NCI-H2081 treated with DMSO at 0.1 percent for 48 hours (cell line): ENCODE measurements around the gene CDH11.

Experiments used
- DNase-seq: peaks from one replicate; lab custom pipeline; 2025; lab: John Stamatoyannopoulos, UW

The CDH11 gene

GRCh38 chr16:65070831-65071432, 50.9 kb downstream of the CDH11 start:
- no peak for DNase-seq

GRCh38 chr16:65069766-65070165, 52.1 kb downstream of the CDH11 start:
- no peak for DNase-seq

GRCh38 chr16:65069065-65069464, 52.8 kb downstream of the CDH11 start:
- DNase-seq, result no peak

- no peak for DNase-seq
Observed at GRCh38 chr16:65068151-65068740, 53.6 kb downstream of the CDH11 start.

- DNase-seq, result no peak
Observed at GRCh38 chr16:65066651-65067050, 55.2 kb downstream of the CDH11 start.

- DNase-seq, result no peak
Observed at GRCh38 chr16:65065031-65065430, 56.8 kb downstream of the CDH11 start.

- no peak for DNase-seq
Observed at GRCh38 chr16:65064131-65064530, 57.7 kb downstream of the CDH11 start.

- no peak for DNase-seq
Observed at GRCh38 chr16:65062736-65063583, 58.9 kb downstream of the CDH11 start.

- no peak for DNase-seq
Observed at GRCh38 chr16:65061935-65062518, 59.8 kb downstream of the CDH11 start.

GRCh38 chr16:65061263-65061662, 60.6 kb downstream of the CDH11 start:
- DNase-seq, result no peak

- no peak for DNase-seq
Observed at GRCh38 chr16:65059406-65059980, 62.4 kb downstream of the CDH11 start.

GRCh38 chr16:65057184-65057583, 64.7 kb downstream of the CDH11 start:
- DNase-seq, result no peak

- no peak for DNase-seq
Observed at GRCh38 chr16:65054457-65054856, 67.4 kb downstream of the CDH11 start.

GRCh38 chr16:65049679-65050078, 72.2 kb downstream of the CDH11 start:
- DNase-seq, result no peak

- no peak for DNase-seq
Observed at GRCh38 chr16:65045961-65046360, 75.9 kb downstream of the CDH11 start.

- DNase-seq, result no peak
Observed at GRCh38 chr16:65044873-65045272, 77.0 kb downstream of the CDH11 start.

- no peak for DNase-seq
Observed at GRCh38 chr16:65044026-65044425, 77.8 kb downstream of the CDH11 start.

GRCh38 chr16:65042438-65043365, 79.2 kb downstream of the CDH11 start:
- DNase-seq, result no peak

GRCh38 chr16:65041667-65042066, 80.2 kb downstream of the CDH11 start:
- no peak for DNase-seq

GRCh38 chr16:65038100-65038499, 83.8 kb downstream of the CDH11 start:
- DNase-seq, result no peak

GRCh38 chr16:65037556-65037955, 84.3 kb downstream of the CDH11 start:
- no peak for DNase-seq
